ENCODE data around the gene CNPY1. TPM values are rescaled to one million over a fixed set of nuclear protein-coding genes. Genes with fewer than 3 reads are reported as not detected.

Gene CNPY1
- total RNA-seq, 1 experiment from 2014 or later = not detected

- ChIA-PET CTCF (no interaction called here), POLR2A (no interaction called here)
- no TSS peak for BruUV-seq (replicated peaks)
- Histone ChIP-seq H3K9me3 (ENCODE audit: control insufficient read depth, insufficient read depth, low read depth, low read length) (no peaks in the 10 kb centered on the region), H3K4me3 (ENCODE audit: low read depth in 2 of 2, low read length in 2 of 2) (no peak overlapping the region), H3K27ac (ENCODE audit: low read length) (no peak overlapping the region), H3K27me3 (ENCODE audit: control insufficient read depth, insufficient read depth, low read length) (no peaks in the 10 kb centered on the region), H3K4me1 (ENCODE audit: control insufficient read depth, insufficient read depth, low read length) (no peaks in the 10 kb centered on the region), H3K36me3 (ENCODE audit: control insufficient read depth, insufficient read depth, low read length) (no peaks in the 10 kb centered on the region)
- intact Hi-C loops (cut with micrococcal nuclease; ENCODE audit: unreplicated experiment) = no loop called here
- in situ Hi-C loops (cut with HindIII; ENCODE audit: low pct_unique_long_range_greater_than_20kb, low sequenced_read_pairs) = no loop called here
- ATAC-seq = no peak
- no peak for DNase-seq (ENCODE audit: low read depth, low spot score)
- TF ChIP-seq REST (IDR thresholded peaks at IDR 0.05; ENCODE audit: insufficient read depth in 1 of 2, low read depth in 2 of 2, low read length in 1 of 2) (no peak), SIN3A (IDR thresholded peaks at IDR 0.05; ENCODE audit: borderline replicate concordance, insufficient read depth, low read depth, low read length) (no peak), TCF7L2 (IDR thresholded peaks at IDR 0.05; ENCODE audit: low read depth, low read length) (no peak), CTCF (IDR thresholded peaks at IDR 0.05) (no peak), POLR2AphosphoS5 (IDR thresholded peaks at IDR 0.05; ENCODE audit: low read depth, low read length) (no peak)
Observed at GRCh38 chr7:155553871-155554270, 7.5 kb upstream of the CNPY1 start.

- no TSS peak for BruUV-seq (replicated peaks)
- intact Hi-C loops (cut with micrococcal nuclease; ENCODE audit: unreplicated experiment) (no loop called here), in situ Hi-C loops (cut with HindIII; ENCODE audit: low pct_unique_long_range_greater_than_20kb, low sequenced_read_pairs) (no loop called here)
- no peaks in the 10 kb centered on the region for H3K27me3 ChIP-seq (ENCODE audit: control insufficient read depth, insufficient read depth, low read length)
- ChIA-PET CTCF (no interaction called here), POLR2A (no interaction called here)
- no peaks in the 10 kb centered on the region for H3K9me3 ChIP-seq (ENCODE audit: control insufficient read depth, insufficient read depth, low read depth, low read length)
- no peaks in the 10 kb centered on the region for H3K36me3 ChIP-seq (ENCODE audit: control insufficient read depth, insufficient read depth, low read length)
- ATAC-seq = no peak
- no peak for TF ChIP-seq TCF7L2 (IDR thresholded peaks at IDR 0.05; ENCODE audit: low read depth, low read length)
- TF ChIP-seq REST (IDR thresholded peaks at IDR 0.05; ENCODE audit: insufficient read depth in 1 of 2, low read depth in 2 of 2, low read length in 1 of 2) = no peak
- TF ChIP-seq POLR2AphosphoS5 (IDR thresholded peaks at IDR 0.05; ENCODE audit: low read depth, low read length) = no peak
- no peak for TF ChIP-seq CTCF (IDR thresholded peaks at IDR 0.05)
- TF ChIP-seq SIN3A (IDR thresholded peaks at IDR 0.05; ENCODE audit: borderline replicate concordance, insufficient read depth, low read depth, low read length) = no peak
- no peak overlapping the region for H3K27ac ChIP-seq (ENCODE audit: low read length)
- H3K4me1 ChIP-seq (ENCODE audit: control insufficient read depth, insufficient read depth, low read length) = no peaks in the 10 kb centered on the region
- no peak overlapping the region for H3K4me3 ChIP-seq (ENCODE audit: low read depth in 2 of 2, low read length in 2 of 2)
- no peak for DNase-seq (ENCODE audit: low read depth, low spot score)
Observed at GRCh38 chr7:155551785-155552611, 5.6 kb upstream of the CNPY1 start.

All from Panc1 (cell line).